Ascending aorta (tissue), 2 donors: Measurements from ENCODE around the gene SND1. TPM values are rescaled to one million over a fixed set of nuclear protein-coding genes. Genes with fewer than 3 reads are reported as not detected.

Source experiments
- DNase-seq, 2 donors: peaks; one replicate each; pipeline ENCODE4 v3.0.0-alpha.2; 2019; ENCODE audit warnings: low spot score in 2 of 2
- H3K27ac ChIP-seq, 2 donors: fragments of 200-600 bp; sonication (generic); one replicate each; pipeline ENCODE4 v1.5.1; 2016 to 2017; ENCODE audit warnings: mild to moderate bottlenecking in 1 of 2
- H3K27me3 ChIP-seq: fragments of 200-600 bp; sonication (generic); one replicate; pipeline ENCODE4 v1.5.1; 2017
- H3K36me3 ChIP-seq, 2 donors: fragments of 200-600 bp; sonication (generic); one replicate each; pipeline ENCODE4 v1.5.1; 2016
- H3K4me1 ChIP-seq, 2 donors: fragments of 200-600 bp; sonication (generic); one replicate each; pipeline ENCODE4 v1.5.1; 2016 to 2017; ENCODE audit warnings: mild to moderate bottlenecking in 1 of 2
- H3K4me3 ChIP-seq, 2 donors: fragments of 200-600 bp; sonication (generic); one replicate each; pipeline ENCODE4 v1.5.1; 2016 to 2017; ENCODE audit warnings: mild to moderate bottlenecking in 1 of 2
- H3K9me3 ChIP-seq, 2 donors: fragments of 200-600 bp; sonication (generic); one replicate each; pipeline ENCODE4 v1.5.1; 2016
- CTCF ChIP-seq, 3 experiments: fragments of 200-600 bp in 2 of 3; fragments of 450-650 bp in 1 of 3; sonication (generic) in 2 of 3; IDR thresholded peaks; one replicate each; pipeline ENCODE4 v1.5.1; 2016 to 2019; ENCODE audit warnings: antibody characterized with exemption in 3 of 3, mild to moderate bottlenecking in 1 of 3, moderate library complexity in 1 of 3
- intact Hi-C: fragments of 100-400 bp; cut with DNase I; formaldehyde crosslinking; loops from one replicate; pipeline ENCODE4 v1.15.1; 2023
- total RNA-seq: library from RNA; depleted of rRNA; stranded (reverse); fragments of >200 nt; gene quantifications from one replicate; pipeline ENCODE4 v1.1.0, GENCODE V29; 2016

SND1 gene
- total RNA-seq, 1 donor from 2014 or later = 93.8 TPM

GRCh38 chr7:127873151-127873550 is 221.2 kb downstream of the SND1 start:
- no peaks in the 10 kb centered on the region for H3K9me3 ChIP-seq
- no peak overlapping the region for H3K4me3 ChIP-seq
- no peaks in the 10 kb centered on the region for H3K36me3 ChIP-seq
- no peaks in the 10 kb centered on the region for H3K4me1 ChIP-seq
- H3K27me3 ChIP-seq = no peaks in the 10 kb centered on the region
- no peak for DNase-seq
- H3K27ac ChIP-seq = no peak overlapping the region
- no peak for TF ChIP-seq CTCF (IDR thresholded peaks at IDR 0.05)
- intact Hi-C loops = no loop called here

GRCh38 chr7:127873715-127874636 is 222.0 kb downstream of the SND1 start:
- Histone ChIP-seq H3K4me1 (no peaks in the 10 kb centered on the region), H3K27me3 (no peaks in the 10 kb centered on the region), H3K36me3 (no peaks in the 10 kb centered on the region), H3K9me3 (no peaks in the 10 kb centered on the region), H3K27ac (no peak overlapping the region), H3K4me3 (no peak overlapping the region)
- intact Hi-C loops = no loop called here
- no peak for TF ChIP-seq CTCF (IDR thresholded peaks at IDR 0.05)
- no peak for DNase-seq

GRCh38 chr7:127874951-127875608 is 223.1 kb downstream of the SND1 start:
- H3K4me1 ChIP-seq = no peaks in the 10 kb centered on the region
- TF ChIP-seq CTCF (IDR thresholded peaks at IDR 0.05) = no peak
- no peaks in the 10 kb centered on the region for H3K27me3 ChIP-seq
- H3K36me3 ChIP-seq = no peaks in the 10 kb centered on the region
- H3K9me3 ChIP-seq = no peaks in the 10 kb centered on the region
- H3K4me3 ChIP-seq = no peak overlapping the region
- intact Hi-C loops = no loop called here
- H3K27ac ChIP-seq = no peak overlapping the region
- no peak for DNase-seq

GRCh38 chr7:127876393-127876792 is 224.4 kb downstream of the SND1 start:
- no peak overlapping the region for H3K27ac ChIP-seq
- H3K36me3 ChIP-seq = no peaks in the 10 kb centered on the region
- TF ChIP-seq CTCF (IDR thresholded peaks at IDR 0.05) = no peak
- no peaks in the 10 kb centered on the region for H3K9me3 ChIP-seq
- intact Hi-C loops = no loop called here
- no peaks in the 10 kb centered on the region for H3K4me1 ChIP-seq
- H3K27me3 ChIP-seq = no peaks in the 10 kb centered on the region
- H3K4me3 ChIP-seq = no peak overlapping the region
- DNase-seq = no peak

GRCh38 chr7:127877951-127878350 is 226.0 kb downstream of the SND1 start:
- Histone ChIP-seq H3K36me3 (no peaks in the 10 kb centered on the region), H3K4me1 (no peaks in the 10 kb centered on the region), H3K27me3 (no peaks in the 10 kb centered on the region), H3K4me3 (no peak overlapping the region), H3K27ac (no peak overlapping the region), H3K9me3 (no peaks in the 10 kb centered on the region)
- TF ChIP-seq CTCF (IDR thresholded peaks at IDR 0.05) = no peak
- no peak for DNase-seq
- intact Hi-C loops = no loop called here
